Upper lobe of left lung (tissue), 4 donors: ENCODE measurements around the gene PGBD2.
"Not testable (repeated sequence)": the region's sequence is repeated elsewhere in the genome, so short reads cannot be mapped to it uniquely, and the experiment has no call there.

Experiments used
- CTCF ChIP-seq, 6 experiments: fragments of 450-650 bp in 4 of 6; fragments of 200-600 bp in 2 of 6; sonication (generic) in 2 of 6; IDR thresholded peaks; one replicate each; pipeline ENCODE4 v1.5.1; 2016 to 2019; ENCODE audit warnings: antibody characterized with exemption in 6 of 6
- EP300 ChIP-seq, 4 donors: sonication (generic); formaldehyde crosslinking; IDR thresholded peaks; one replicate each; pipeline ENCODE4 v1.5.1; 2017; ENCODE audit warnings: antibody characterized with exemption in 4 of 4, control low read depth in 2 of 4
- POLR2A ChIP-seq, 4 donors: fragments of 450-650 bp; IDR thresholded peaks; one replicate each; pipeline ENCODE4 v1.5.1; 2016 to 2017; ENCODE audit warnings: antibody characterized with exemption in 4 of 4, mild to moderate bottlenecking in 2 of 4

DNA sequence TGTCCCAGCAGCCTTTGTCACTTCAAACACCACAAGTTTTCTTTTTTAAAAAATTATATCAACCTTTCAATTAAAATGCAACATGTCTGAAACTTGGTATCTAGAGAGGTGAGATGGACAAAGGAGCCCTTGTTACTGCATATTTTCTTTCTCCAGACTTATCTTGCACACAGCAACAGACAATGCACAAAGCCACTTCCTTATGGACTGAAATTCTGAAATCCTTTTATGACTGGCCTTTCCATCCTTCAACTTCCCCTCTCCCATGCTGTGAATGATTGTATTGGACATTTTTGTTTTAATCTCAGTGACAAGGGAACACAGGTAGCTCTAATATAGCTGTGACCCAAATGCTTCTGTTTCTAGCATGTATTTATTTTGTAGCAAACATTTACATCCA lies 22.1 kb downstream of the PGBD2 start:
- not testable (repeated sequence) for TF ChIP-seq CTCF, POLR2A, EP300 (IDR thresholded peaks at IDR 0.05)
